ENCODE measurements around the gene MCAM. TPM values are rescaled to one million over a fixed set of nuclear protein-coding genes. Genes with fewer than 3 reads are reported as not detected.

The MCAM gene
- total RNA-seq, 3 donors from 2014 or later (not counting 1 experiment from before 2014, with no cell fraction given) = 0.11 to 2.0 (median 0.19) TPM

- Mint-ChIP-seq H3K4me1 (peaks cover 0 to 39% of the 10 kb centered on the region in 2 donors), H3K9me3 (no peaks in the 10 kb centered on the region), H3K36me3 (no peaks in the 10 kb centered on the region), H3K27ac (peak overlapping the region in 1 of 2 donors; percentile 15), H3K4me3 (peak overlapping the region; percentile 50), H3K27me3 (ENCODE audit: low read depth in 2 of 2) (peaks cover 20 to 27% of the 10 kb centered on the region in 2 donors)
- Histone ChIP-seq H3K27me3 (ENCODE audit: control insufficient read depth, insufficient read depth, low read length) (peaks cover 31% of the 10 kb centered on the region), H3K27ac (ENCODE audit: low read length) (peak overlapping the region; percentile 42), H3K36me3 (ENCODE audit: control insufficient read depth, insufficient read depth, low read length) (no peaks in the 10 kb centered on the region), H3K9me3 (ENCODE audit: control insufficient read depth, insufficient read depth, low read length) (no peaks in the 10 kb centered on the region), H3K4me1 (ENCODE audit: control insufficient read depth, insufficient read depth, low read length) (peaks cover 44% of the 10 kb centered on the region), H3K4me3 (ENCODE audit: low read length) (no peak overlapping the region)
- DNase-seq (peak in 1 of 2 donors; percentile 67), ATAC-seq (peak in 1 of 3 donors; percentile 14)
- 79% methylated on average over 21 of the region's 22 CpGs for WGBS (ENCODE audit: insufficient coverage)
- intact Hi-C loops (cut with micrococcal nuclease) = no loop called here
- TF ChIP-seq CTCF (IDR thresholded peaks at IDR 0.05) = no peak
These were observed 1.6 kb upstream of the MCAM start for GRCh38 chr11:119318240-119319135.

- WGBS (ENCODE audit: insufficient coverage) = 83% methylated on average over 13 of the region's 14 CpGs
- H3K27me3 Mint-ChIP-seq (ENCODE audit: low read depth in 2 of 2) = peaks cover 18 to 27% of the 10 kb centered on the region in 2 donors
- no peaks in the 10 kb centered on the region for H3K36me3 Mint-ChIP-seq
- H3K27me3 ChIP-seq (ENCODE audit: control insufficient read depth, insufficient read depth, low read length) = peaks cover 31% of the 10 kb centered on the region
- intact Hi-C loops (cut with micrococcal nuclease) = no loop called here
- ATAC-seq (no peak), DNase-seq (no peak)
- TF ChIP-seq CTCF (IDR thresholded peaks at IDR 0.05) = no peak
- no peak overlapping the region for H3K4me3 ChIP-seq (ENCODE audit: low read length)
- H3K4me3 Mint-ChIP-seq = no peak overlapping the region
- H3K4me1 Mint-ChIP-seq = peaks cover 0 to 35% of the 10 kb centered on the region in 2 donors
- H3K27ac ChIP-seq (ENCODE audit: low read length) = no peak overlapping the region
- peaks cover 44% of the 10 kb centered on the region for H3K4me1 ChIP-seq (ENCODE audit: control insufficient read depth, insufficient read depth, low read length)
- H3K9me3 ChIP-seq (ENCODE audit: control insufficient read depth, insufficient read depth, low read length) = no peaks in the 10 kb centered on the region
- H3K36me3 ChIP-seq (ENCODE audit: control insufficient read depth, insufficient read depth, low read length) = no peaks in the 10 kb centered on the region
- H3K27ac Mint-ChIP-seq = no peak overlapping the region
- H3K9me3 Mint-ChIP-seq = no peaks in the 10 kb centered on the region
These were observed 786 bp upstream of the MCAM start for GRCh38 chr11:119317592-119318239.

- intact Hi-C loops (cut with micrococcal nuclease) = no loop called here
- 2% methylated on average over 46 of the region's 46 CpGs for WGBS (ENCODE audit: insufficient coverage)
- peak overlapping the region; percentile 4 for H3K4me3 ChIP-seq (ENCODE audit: low read length)
These were observed 758 bp downstream of the MCAM start for GRCh38 chr11:119316016-119316728.

More at GRCh38 chr11:119316016-119316728, 758 bp downstream of the MCAM start:
- TF ChIP-seq CTCF (IDR thresholded peaks at IDR 0.05) = no peak
- Mint-ChIP-seq H3K9me3 (no peaks in the 10 kb centered on the region), H3K4me3 (no peak overlapping the region), H3K27me3 (ENCODE audit: low read depth in 2 of 2) (peaks cover 18 to 27% of the 10 kb centered on the region in 2 donors), H3K4me1 (peaks cover 0 to 24% of the 10 kb centered on the region in 2 donors), H3K27ac (no peak overlapping the region), H3K36me3 (no peaks in the 10 kb centered on the region)
- DNase-seq (peak in 1 of 2 donors; percentile 39), ATAC-seq (no peak)
- peaks cover 31% of the 10 kb centered on the region for H3K27me3 ChIP-seq (ENCODE audit: control insufficient read depth, insufficient read depth, low read length)
- no peak overlapping the region for H3K27ac ChIP-seq (ENCODE audit: low read length)
- no peaks in the 10 kb centered on the region for H3K9me3 ChIP-seq (ENCODE audit: control insufficient read depth, insufficient read depth, low read length)
- no peaks in the 10 kb centered on the region for H3K36me3 ChIP-seq (ENCODE audit: control insufficient read depth, insufficient read depth, low read length)
- H3K4me1 ChIP-seq (ENCODE audit: control insufficient read depth, insufficient read depth, low read length) = peaks cover 34% of the 10 kb centered on the region

Measured in natural killer cell (primary cell).